Measurements from ENCODE around the gene SVIL. TPM values are rescaled to one million over a fixed set of nuclear protein-coding genes. Genes with fewer than 3 reads are reported as not detected.
A peak's percentile ranks its signal among the peaks of the same experiment; 100 is the strongest.
"Not testable (repeated sequence)": the region's sequence is repeated elsewhere in the genome, so short reads cannot be mapped to it uniquely, and the experiment has no call there.

Gene SVIL
- total and polyA plus RNA-seq, 4 experiments from 2014 or later = 1.1 to 31.2 (median 22.0) TPM

GRCh38 chr10:29624357-29624756, 10.4 kb downstream of the SVIL start:
- POLR2A ChIA-PET (ENCODE audit: partially characterized antibody); intact Hi-C loops (cut with micrococcal nuclease); H3K9me3 Mint-ChIP-seq; H3K27ac Mint-ChIP-seq; H3K27me3 Mint-ChIP-seq; H3K27ac ChIP-seq (ENCODE audit: low read depth, low read length); H3K4me3 ChIP-seq (ENCODE audit: low read length in 2 of 2); H3K4me1 ChIP-seq (ENCODE audit: insufficient read depth, low read length); H3K36me3 ChIP-seq (ENCODE audit: insufficient read depth, low read length); H3K4me3 Mint-ChIP-seq; DNase-seq; H3K27me3 ChIP-seq (ENCODE audit: insufficient read depth, low read length); H3K9me3 ChIP-seq (ENCODE audit: control insufficient read depth in 1 of 2, low read length in 2 of 2): not testable (repeated sequence)
- CTCF ChIA-PET (ENCODE audit: partially characterized antibody) = interaction anchor here (0.8 to 1.5 kb wide), 3 partner anchors 10 to 235 kb away, joined by 3 to 4 read pairs (median 4); no protein-coding TSS in a partner anchor
- Mint-ChIP-seq H3K4me1 (peaks cover 9 to 31% (median 17%) of the 10 kb centered on the region in 4 donors), H3K36me3 (peaks cover 0 to 19% of the 10 kb centered on the region in 2 donors)

GRCh38 chr10:29623797-29624196, 11.0 kb downstream of the SVIL start:
- Histone ChIP-seq H3K4me1 (ENCODE audit: insufficient read depth, low read length) (no peaks in the 10 kb centered on the region), H3K27ac (ENCODE audit: low read depth, low read length) (no peak overlapping the region), H3K4me3 (ENCODE audit: low read length in 2 of 2) (no peak overlapping the region), H3K36me3 (ENCODE audit: insufficient read depth, low read length) (no peaks in the 10 kb centered on the region), H3K9me3 (ENCODE audit: control insufficient read depth in 1 of 2, low read length in 2 of 2) (no peaks in the 10 kb centered on the region), H3K27me3 (ENCODE audit: insufficient read depth, low read length) (no peaks in the 10 kb centered on the region)
- Mint-ChIP-seq H3K27ac (no peak overlapping the region), H3K4me1 (peaks cover 8 to 29% (median 16%) of the 10 kb centered on the region in 4 donors), H3K27me3 (no peaks in the 10 kb centered on the region), H3K36me3 (peaks cover 0 to 18% of the 10 kb centered on the region in 2 donors), H3K4me3 (no peak overlapping the region), H3K9me3 (no peaks in the 10 kb centered on the region)
- ChIA-PET CTCF (ENCODE audit: partially characterized antibody) (interaction anchor here (0.6 to 1.5 kb wide), 3 partner anchors 9 to 1831 kb away, joined by 3 to 4 read pairs (median 4); no protein-coding TSS in a partner anchor), POLR2A (ENCODE audit: partially characterized antibody) (interaction anchor here (0.6 kb wide), 1 partner anchor 24 kb away, joined by 3 read pairs; no protein-coding TSS in a partner anchor)
- intact Hi-C loops (cut with micrococcal nuclease) = no loop called here
- DNase-seq = no peak

GRCh38 chr10:29622382-29622922, 12.3 kb downstream of the SVIL start:
- Mint-ChIP-seq H3K4me3 (no peak overlapping the region), H3K27me3 (no peaks in the 10 kb centered on the region)
- POLR2A ChIA-PET (ENCODE audit: partially characterized antibody) = no interaction called here

GRCh38 chr10:29621161-29621560, 13.6 kb downstream of the SVIL start:
- H3K9me3 ChIP-seq (ENCODE audit: control insufficient read depth in 1 of 2, low read length in 2 of 2) = no peaks in the 10 kb centered on the region
- H3K36me3 ChIP-seq (ENCODE audit: insufficient read depth, low read length) = no peaks in the 10 kb centered on the region
- no peaks in the 10 kb centered on the region for H3K27me3 ChIP-seq (ENCODE audit: insufficient read depth, low read length)
- CTCF ChIA-PET (ENCODE audit: partially characterized antibody) = interaction anchor here (0.6 kb wide), 1 partner anchor 61 kb away, joined by 3 read pairs; no protein-coding TSS in a partner anchor
- H3K27ac ChIP-seq (ENCODE audit: low read depth, low read length) = no peak overlapping the region
- POLR2A ChIA-PET (ENCODE audit: partially characterized antibody) = no interaction called here
- no peaks in the 10 kb centered on the region for H3K4me1 ChIP-seq (ENCODE audit: insufficient read depth, low read length)
- Mint-ChIP-seq H3K27me3 (no peaks in the 10 kb centered on the region), H3K4me3 (no peak overlapping the region), H3K27ac (peak overlapping the region in 1 of 7 donors; percentile 71), H3K9me3 (no peaks in the 10 kb centered on the region), H3K4me1 (peaks cover 15 to 25% (median 17%) of the 10 kb centered on the region in 4 donors), H3K36me3 (peaks cover 0 to 10% of the 10 kb centered on the region in 2 donors)
- no peak overlapping the region for H3K4me3 ChIP-seq (ENCODE audit: low read length in 2 of 2)
- intact Hi-C loops (cut with micrococcal nuclease) = no loop called here
- no peak for DNase-seq

More at GRCh38 chr10:29622382-29622922, 12.3 kb downstream of the SVIL start:
- Histone ChIP-seq H3K9me3 (ENCODE audit: control insufficient read depth in 1 of 2, low read length in 2 of 2) (no peaks in the 10 kb centered on the region), H3K27me3 (ENCODE audit: insufficient read depth, low read length) (no peaks in the 10 kb centered on the region), H3K4me3 (ENCODE audit: low read length in 2 of 2) (no peak overlapping the region), H3K27ac (ENCODE audit: low read depth, low read length) (no peak overlapping the region), H3K36me3 (ENCODE audit: insufficient read depth, low read length) (no peaks in the 10 kb centered on the region), H3K4me1 (ENCODE audit: insufficient read depth, low read length) (no peaks in the 10 kb centered on the region)
- Mint-ChIP-seq H3K4me1 (peaks cover 13 to 25% (median 17%) of the 10 kb centered on the region in 4 donors), H3K27ac (no peak overlapping the region), H3K36me3 (peaks cover 0 to 13% of the 10 kb centered on the region in 2 donors), H3K9me3 (no peaks in the 10 kb centered on the region)
- no peak for DNase-seq
- CTCF ChIA-PET (ENCODE audit: partially characterized antibody) = no interaction called here
- intact Hi-C loops (cut with micrococcal nuclease) = no loop called here

- peak overlapping the region in 1 of 7 donors; percentile 13 for H3K27ac Mint-ChIP-seq
- no peak overlapping the region for H3K4me3 ChIP-seq (ENCODE audit: low read length in 2 of 2)
- CTCF ChIA-PET (ENCODE audit: partially characterized antibody) = no interaction called here
- no peaks in the 10 kb centered on the region for H3K27me3 Mint-ChIP-seq
- H3K9me3 Mint-ChIP-seq = no peaks in the 10 kb centered on the region
- POLR2A ChIA-PET (ENCODE audit: partially characterized antibody) = no interaction called here
- no peaks in the 10 kb centered on the region for H3K27me3 ChIP-seq (ENCODE audit: insufficient read depth, low read length)
- H3K4me3 Mint-ChIP-seq = no peak overlapping the region
- intact Hi-C loops (cut with micrococcal nuclease) = no loop called here
- H3K36me3 ChIP-seq (ENCODE audit: insufficient read depth, low read length) = no peaks in the 10 kb centered on the region
- H3K27ac ChIP-seq (ENCODE audit: low read depth, low read length) = no peak overlapping the region
- no peaks in the 10 kb centered on the region for H3K4me1 ChIP-seq (ENCODE audit: insufficient read depth, low read length)
- peaks cover 13 to 28% (median 17%) of the 10 kb centered on the region in 4 donors for H3K4me1 Mint-ChIP-seq
- DNase-seq = no peak
- peaks cover 0 to 10% of the 10 kb centered on the region in 2 donors for H3K36me3 Mint-ChIP-seq
- H3K9me3 ChIP-seq (ENCODE audit: control insufficient read depth in 1 of 2, low read length in 2 of 2) = no peaks in the 10 kb centered on the region
These were observed 14.6 kb downstream of the SVIL start for GRCh38 chr10:29620112-29620690.

- no peaks in the 10 kb centered on the region for H3K27me3 ChIP-seq (ENCODE audit: insufficient read depth, low read length)
- no peaks in the 10 kb centered on the region for H3K9me3 ChIP-seq (ENCODE audit: control insufficient read depth in 1 of 2, low read length in 2 of 2)
- DNase-seq = no peak
- intact Hi-C loops (cut with micrococcal nuclease) = no loop called here
- H3K36me3 ChIP-seq (ENCODE audit: insufficient read depth, low read length) = no peaks in the 10 kb centered on the region
- no peak overlapping the region for H3K4me3 Mint-ChIP-seq
- POLR2A ChIA-PET (ENCODE audit: partially characterized antibody) = interaction anchor here (0.9 kb wide), 1 partner anchor 84 kb away, joined by 3 read pairs; no protein-coding TSS in a partner anchor
- H3K36me3 Mint-ChIP-seq = peaks cover 0 to 10% of the 10 kb centered on the region in 2 donors
- CTCF ChIA-PET (ENCODE audit: partially characterized antibody) = interaction anchor here (1.4 kb wide), 2 partner anchors 17 to 133 kb away, joined by 3 to 4 read pairs; no protein-coding TSS in a partner anchor
- H3K4me3 ChIP-seq (ENCODE audit: low read length in 2 of 2) = no peak overlapping the region
- no peaks in the 10 kb centered on the region for H3K27me3 Mint-ChIP-seq
- no peaks in the 10 kb centered on the region for H3K9me3 Mint-ChIP-seq
- no peaks in the 10 kb centered on the region for H3K4me1 ChIP-seq (ENCODE audit: insufficient read depth, low read length)
- H3K27ac ChIP-seq (ENCODE audit: low read depth, low read length) = no peak overlapping the region
- H3K4me1 Mint-ChIP-seq = peaks cover 10 to 24% (median 16%) of the 10 kb centered on the region in 4 donors
- H3K27ac Mint-ChIP-seq = no peak overlapping the region
These were observed 15.5 kb downstream of the SVIL start for GRCh38 chr10:29619241-29619669.

- POLR2A ChIA-PET (ENCODE audit: partially characterized antibody) = interaction anchor here (0.9 kb wide), 1 partner anchor 84 kb away, joined by 3 read pairs; no protein-coding TSS in a partner anchor
- H3K27ac ChIP-seq (ENCODE audit: low read depth, low read length) = no peak overlapping the region
These were observed 16.2 kb downstream of the SVIL start for GRCh38 chr10:29618341-29619171.

More at GRCh38 chr10:29618341-29619171, 16.2 kb downstream of the SVIL start:
- intact Hi-C loops (cut with micrococcal nuclease) = no loop called here
- H3K4me3 ChIP-seq (ENCODE audit: low read length in 2 of 2) = no peak overlapping the region
- H3K9me3 Mint-ChIP-seq = no peaks in the 10 kb centered on the region
- peaks cover 10 to 24% (median 16%) of the 10 kb centered on the region in 4 donors for H3K4me1 Mint-ChIP-seq
- DNase-seq = no peak
- no peaks in the 10 kb centered on the region for H3K4me1 ChIP-seq (ENCODE audit: insufficient read depth, low read length)
- H3K27ac Mint-ChIP-seq = peak overlapping the region in 3 of 7 donors; percentile 15 to 53 (median 42)
- peaks cover 0 to 10% of the 10 kb centered on the region in 2 donors for H3K36me3 Mint-ChIP-seq
- H3K36me3 ChIP-seq (ENCODE audit: insufficient read depth, low read length) = no peaks in the 10 kb centered on the region
- H3K4me3 Mint-ChIP-seq = no peak overlapping the region
- CTCF ChIA-PET (ENCODE audit: partially characterized antibody) = interaction anchor here (0.9 to 1.4 kb wide), 3 partner anchors 18 to 134 kb away, joined by 3 to 4 read pairs (median 3); no protein-coding TSS in a partner anchor
- H3K27me3 ChIP-seq (ENCODE audit: insufficient read depth, low read length) = no peaks in the 10 kb centered on the region
- H3K27me3 Mint-ChIP-seq = no peaks in the 10 kb centered on the region
- H3K9me3 ChIP-seq (ENCODE audit: control insufficient read depth in 1 of 2, low read length in 2 of 2) = no peaks in the 10 kb centered on the region
